ENCODE results near the gene HDAC9.

Gene HDAC9

GRCh38 chr7:18521945-18522566 is 26.5 kb downstream of the HDAC9 start:
- no peak for DNase-seq (ENCODE audit: low read depth in 2 of 2)

GRCh38 chr7:18524248-18524647 is 28.7 kb downstream of the HDAC9 start:
- DNase-seq (ENCODE audit: low read depth in 2 of 2), result no peak

GRCh38 chr7:18526368-18526878 is 30.9 kb downstream of the HDAC9 start:
- DNase-seq (ENCODE audit: low read depth in 2 of 2), result no peak

GRCh38 chr7:18529239-18529638 is 33.7 kb downstream of the HDAC9 start:
- no peak for DNase-seq (ENCODE audit: low read depth in 2 of 2)

GRCh38 chr7:18530224-18531179 is 35.0 kb downstream of the HDAC9 start:
- no peak for DNase-seq (ENCODE audit: low read depth in 2 of 2)

- no peak for DNase-seq (ENCODE audit: low read depth in 2 of 2)
Measured at GRCh38 chr7:18531539-18531938, 36.0 kb downstream of the HDAC9 start.

GRCh38 chr7:18532813-18533212 is 37.3 kb downstream of the HDAC9 start:
- no peak for DNase-seq (ENCODE audit: low read depth in 2 of 2)

GRCh38 chr7:18534481-18534880 is 38.9 kb downstream of the HDAC9 start:
- DNase-seq (ENCODE audit: low read depth in 2 of 2), result no peak

- DNase-seq (ENCODE audit: low read depth in 2 of 2), result no peak
Measured at GRCh38 chr7:18535810-18536415, 40.4 kb downstream of the HDAC9 start.

- DNase-seq (ENCODE audit: low read depth in 2 of 2), result no peak
Measured at GRCh38 chr7:18536486-18536885, 40.9 kb downstream of the HDAC9 start.

- no peak for DNase-seq (ENCODE audit: low read depth in 2 of 2)
Measured at GRCh38 chr7:18538554-18539250, 43.2 kb downstream of the HDAC9 start.

- DNase-seq (ENCODE audit: low read depth in 2 of 2), result no peak
Measured at GRCh38 chr7:18540396-18540795, 44.8 kb downstream of the HDAC9 start.

GRCh38 chr7:18541181-18541870 is 45.8 kb downstream of the HDAC9 start:
- DNase-seq (ENCODE audit: low read depth in 2 of 2), result no peak

- DNase-seq (ENCODE audit: low read depth in 2 of 2), result no peak
Measured at GRCh38 chr7:18541871-18542212, 46.3 kb downstream of the HDAC9 start.

- no peak for DNase-seq (ENCODE audit: low read depth in 2 of 2)
Measured at GRCh38 chr7:18546576-18546975, 51.0 kb downstream of the HDAC9 start.

- no peak for DNase-seq (ENCODE audit: low read depth in 2 of 2)
Measured at GRCh38 chr7:18547509-18548187, 52.1 kb downstream of the HDAC9 start.

- no peak for DNase-seq (ENCODE audit: low read depth in 2 of 2)
Measured at GRCh38 chr7:18548534-18548933, 53.0 kb downstream of the HDAC9 start.

GRCh38 chr7:18550574-18550973 is 55.0 kb downstream of the HDAC9 start:
- no peak for DNase-seq (ENCODE audit: low read depth in 2 of 2)

GRCh38 chr7:18552316-18552916 is 56.9 kb downstream of the HDAC9 start:
- no peak for DNase-seq (ENCODE audit: low read depth in 2 of 2)

- no peak for DNase-seq (ENCODE audit: low read depth in 2 of 2)
Measured at GRCh38 chr7:18552943-18553604, 57.5 kb downstream of the HDAC9 start.

All from activated CD8-positive, alpha-beta memory T cell treated with anti-CD3 and anti-CD28 coated beads for 4 hours (primary cell).